NCI-H1930 (cell line): ENCODE results near the gene PCDHB16.

Source experiments
- DNase-seq, 2 experiments: peaks; one replicate each; lab custom pipeline; 2025; lab: John Stamatoyannopoulos, UW

Gene PCDHB16

DNA sequence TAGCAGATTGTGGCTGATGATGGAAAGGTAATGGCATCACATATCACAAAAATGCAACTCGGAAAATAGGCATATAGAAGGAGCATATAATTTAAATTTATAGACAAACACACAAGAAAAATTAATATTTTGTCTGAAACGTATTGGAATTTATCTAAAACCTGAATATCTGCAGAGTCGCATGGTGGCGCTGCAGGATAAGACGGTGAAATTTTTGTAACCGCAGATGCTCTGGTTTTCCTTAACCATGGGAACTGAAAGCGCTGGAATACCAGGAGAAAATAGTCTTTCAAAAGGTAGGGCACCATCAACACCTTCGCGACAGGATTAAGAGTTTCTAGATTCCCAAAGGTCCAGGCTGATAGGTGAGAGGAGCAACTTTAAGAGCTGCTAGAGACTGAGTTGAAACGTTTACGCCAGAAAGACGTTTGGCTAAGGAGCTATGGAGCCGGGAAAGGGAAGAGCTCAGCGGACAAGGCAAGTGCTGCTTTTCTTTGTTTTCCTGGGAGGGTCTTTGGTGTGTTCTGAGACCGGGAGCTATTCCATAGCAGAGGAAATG, 52.0 kb downstream of the PCDHB16 start:
- DNase-seq, result no peak
